Thoracic aorta (tissue), 2 donors: ENCODE results near the gene JADE3. TPM values are rescaled to one million over a fixed set of nuclear protein-coding genes. Genes with fewer than 3 reads are reported as not detected.

Source experiments
- ATAC-seq: fragments of 150-250 bp; one replicate; pipeline ENCODE4 v1.8.0; 2017; ENCODE audit warnings: low read depth; ENCODE audit not compliant: insufficient number of reproducible peaks, low FRiP score
- DNase-seq: peaks from one replicate; pipeline ENCODE4 v3.0.0-alpha.2; 2020; ENCODE audit warnings: low spot score
- H3K27ac ChIP-seq, 2 donors: fragments of 200-600 bp; sonication (generic); 1 replicate in 1 of 2; 2 replicates in 1 of 2; pipeline ENCODE4 v1.5.1; 2016; ENCODE audit warnings: mild to moderate bottlenecking in 2 of 2, moderate library complexity in 2 of 2
- H3K27me3 ChIP-seq: fragments of 200-600 bp; sonication (generic); replicated peaks from 2 replicates; pipeline ENCODE4 v1.6.0; 2016; ENCODE audit warnings: mild to moderate bottlenecking; ENCODE audit not compliant: insufficient read depth
- H3K36me3 ChIP-seq: fragments of 200-600 bp; sonication (generic); one replicate; pipeline ENCODE4 v1.5.1; 2016
- H3K4me1 ChIP-seq, 2 donors: fragments of 200-600 bp; sonication (generic); 1 replicate in 1 of 2; 2 replicates in 1 of 2; pipeline versions ENCODE4 v1.5.1 to v1.6.0; 2016; ENCODE audit warnings: low read depth in 2 of 2, mild to moderate bottlenecking in 1 of 2; ENCODE audit not compliant: control insufficient read depth in 1 of 2
- H3K4me3 ChIP-seq: fragments of 200-600 bp; sonication (generic); 2 replicates; pipeline ENCODE4 v1.5.1; 2016; ENCODE audit warnings: mild to moderate bottlenecking
- H3K9me3 ChIP-seq: fragments of 200-600 bp; sonication (generic); 2 replicates; pipeline ENCODE4 v1.5.1; 2016
- total RNA-seq, 2 donors: library from RNA; depleted of rRNA; stranded (reverse); fragments of >200 nt; gene quantifications; one replicate each; pipeline versions ENCODE4 v1.1.0 to v1.2.3, GENCODE V29; 2016
- TF ChIP-seq, protein P1 (sequence below): fragments of 200-600 bp; sonication (generic); IDR thresholded peaks from one replicate; pipeline ENCODE4 v1.5.1; 2019; ENCODE audit warnings: antibody characterized with exemption

The JADE3 gene
- total RNA-seq, 2 donors from 2014 or later: 3.7 to 5.2 TPM

- no peak overlapping the region for H3K4me3 ChIP-seq
- H3K4me1 ChIP-seq: no peaks in the 10 kb centered on the region
- DNase-seq: no peak
- H3K9me3 ChIP-seq: no peaks in the 10 kb centered on the region
- no peaks in the 10 kb centered on the region for H3K27me3 ChIP-seq
- no peaks in the 10 kb centered on the region for H3K36me3 ChIP-seq
- ATAC-seq: no peak
- no peak overlapping the region for H3K27ac ChIP-seq
- TF ChIP-seq, protein P1, sequence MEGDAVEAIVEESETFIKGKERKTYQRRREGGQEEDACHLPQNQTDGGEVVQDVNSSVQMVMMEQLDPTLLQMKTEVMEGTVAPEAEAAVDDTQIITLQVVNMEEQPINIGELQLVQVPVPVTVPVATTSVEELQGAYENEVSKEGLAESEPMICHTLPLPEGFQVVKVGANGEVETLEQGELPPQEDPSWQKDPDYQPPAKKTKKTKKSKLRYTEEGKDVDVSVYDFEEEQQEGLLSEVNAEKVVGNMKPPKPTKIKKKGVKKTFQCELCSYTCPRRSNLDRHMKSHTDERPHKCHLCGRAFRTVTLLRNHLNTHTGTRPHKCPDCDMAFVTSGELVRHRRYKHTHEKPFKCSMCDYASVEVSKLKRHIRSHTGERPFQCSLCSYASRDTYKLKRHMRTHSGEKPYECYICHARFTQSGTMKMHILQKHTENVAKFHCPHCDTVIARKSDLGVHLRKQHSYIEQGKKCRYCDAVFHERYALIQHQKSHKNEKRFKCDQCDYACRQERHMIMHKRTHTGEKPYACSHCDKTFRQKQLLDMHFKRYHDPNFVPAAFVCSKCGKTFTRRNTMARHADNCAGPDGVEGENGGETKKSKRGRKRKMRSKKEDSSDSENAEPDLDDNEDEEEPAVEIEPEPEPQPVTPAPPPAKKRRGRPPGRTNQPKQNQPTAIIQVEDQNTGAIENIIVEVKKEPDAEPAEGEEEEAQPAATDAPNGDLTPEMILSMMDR: no peak
Measured at GRCh38 chrX:46922611-46923010, 10.4 kb downstream of the JADE3 start.

- Histone ChIP-seq H3K9me3 (no peaks in the 10 kb centered on the region), H3K27ac (no peak overlapping the region), H3K27me3 (no peaks in the 10 kb centered on the region), H3K4me1 (no peaks in the 10 kb centered on the region), H3K36me3 (no peaks in the 10 kb centered on the region), H3K4me3 (no peak overlapping the region)
- DNase-seq: no peak
- no peak for ATAC-seq
- TF ChIP-seq, protein P1: no peak
Measured at GRCh38 chrX:46927718-46928117, 15.5 kb downstream of the JADE3 start.

DNA sequence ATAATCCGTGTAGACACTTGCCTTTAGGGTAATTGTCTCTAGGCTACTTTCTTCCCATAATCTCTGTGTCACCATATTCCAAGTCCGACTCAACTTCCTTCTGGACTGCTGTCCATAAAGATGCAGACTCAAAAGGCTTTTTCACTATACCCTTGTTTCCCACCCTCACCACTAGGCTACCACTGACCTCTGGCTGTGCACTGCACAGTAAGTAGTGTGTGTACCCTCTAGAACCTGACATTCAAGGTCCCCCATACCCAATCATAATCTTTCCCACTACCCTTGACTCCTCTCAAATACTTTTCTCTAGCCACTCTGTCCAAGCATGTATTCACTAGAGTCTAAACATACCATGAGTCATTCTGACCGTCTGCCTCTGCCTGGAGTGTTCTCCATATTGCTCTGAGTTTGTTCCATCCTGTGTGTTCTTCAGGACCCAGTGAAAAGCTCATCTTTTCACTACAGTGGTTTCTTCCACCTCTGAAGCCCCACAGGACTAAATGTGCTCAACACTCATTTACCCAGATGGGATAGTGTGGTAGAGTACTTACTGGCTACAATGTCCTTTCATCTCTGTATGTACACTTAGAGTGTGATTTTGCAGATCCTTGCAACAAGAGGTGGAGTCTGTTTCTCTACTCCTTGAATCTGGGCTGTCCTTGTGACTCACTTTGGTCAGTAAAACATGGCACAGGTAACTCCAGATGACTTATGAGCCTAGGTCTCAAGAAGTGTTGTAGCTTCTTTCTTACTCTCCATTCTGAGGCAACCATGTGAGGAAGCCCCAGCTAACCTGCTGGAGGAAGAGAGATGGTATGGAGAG lies 17.4 kb downstream of the JADE3 start:
- TF ChIP-seq, protein P1: no peak
- no peak for DNase-seq
- no peaks in the 10 kb centered on the region for H3K36me3 ChIP-seq
- H3K4me1 ChIP-seq: no peaks in the 10 kb centered on the region
- H3K4me3 ChIP-seq: no peak overlapping the region
- ATAC-seq: no peak
- H3K27me3 ChIP-seq: no peaks in the 10 kb centered on the region
- H3K9me3 ChIP-seq: no peaks in the 10 kb centered on the region
- no peak overlapping the region for H3K27ac ChIP-seq

DNA sequence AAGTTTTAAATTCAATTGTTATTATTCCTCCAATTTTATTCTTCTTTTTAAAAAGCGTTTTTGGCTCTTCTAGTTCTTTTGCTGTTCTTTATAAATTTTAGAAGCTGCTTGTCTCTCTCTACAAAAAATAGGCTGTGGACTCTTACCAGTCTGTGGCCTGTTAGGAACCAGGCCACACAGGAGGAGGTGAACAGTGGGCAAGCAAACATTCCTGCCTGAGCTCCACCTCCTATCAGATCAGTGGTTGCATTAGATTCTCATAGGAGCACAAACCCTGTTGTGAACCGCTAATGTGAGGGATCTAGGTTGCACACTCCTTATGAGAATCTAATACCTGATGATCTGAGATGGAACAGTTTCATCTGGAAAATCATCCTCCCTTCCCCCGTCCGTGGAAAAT lies 23.1 kb downstream of the JADE3 start:
- no peaks in the 10 kb centered on the region for H3K27me3 ChIP-seq
- H3K4me3 ChIP-seq: no peak overlapping the region
- H3K9me3 ChIP-seq: no peaks in the 10 kb centered on the region
- TF ChIP-seq, protein P1: no peak
- H3K4me1 ChIP-seq: no peaks in the 10 kb centered on the region
- ATAC-seq (no peak), DNase-seq (no peak)
- H3K36me3 ChIP-seq: no peaks in the 10 kb centered on the region
- H3K27ac ChIP-seq: no peak overlapping the region

DNA sequence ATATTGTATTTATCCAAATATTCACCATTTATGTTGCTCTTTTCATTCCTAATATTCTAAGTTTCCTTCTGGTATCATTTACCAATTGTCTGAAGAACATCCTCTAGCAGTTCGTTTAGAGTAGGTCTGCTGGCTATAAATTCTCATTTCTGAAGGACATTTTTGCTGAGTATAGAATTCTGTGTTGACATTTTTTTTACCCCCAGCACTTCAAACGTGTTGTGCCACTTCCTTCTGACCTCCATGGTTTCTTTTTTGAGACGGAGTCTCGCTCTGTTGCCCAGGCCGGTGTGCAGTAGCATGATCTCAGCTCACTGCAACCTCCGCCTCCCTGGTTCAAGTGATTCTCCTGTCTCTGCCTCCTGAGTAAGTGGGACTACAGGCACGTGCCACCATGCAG lies 26.4 kb downstream of the JADE3 start:
- DNase-seq (no peak), ATAC-seq (no peak)
- Histone ChIP-seq H3K36me3 (no peaks in the 10 kb centered on the region), H3K4me3 (no peak overlapping the region), H3K9me3 (no peaks in the 10 kb centered on the region), H3K27ac (no peak overlapping the region), H3K27me3 (no peaks in the 10 kb centered on the region), H3K4me1 (no peaks in the 10 kb centered on the region)
- TF ChIP-seq, protein P1: no peak
